WTC11 (cell line): ENCODE measurements around the gene AEBP2.

Source experiments
- ATF6 ChIP-seq: sonication (generic); formaldehyde crosslinking; IDR thresholded peaks from 2 replicates; pipeline ENCODE4 v1.8.1; 2023; ENCODE audit warnings: mild to moderate bottlenecking, missing genetic modification reagents
- CTCF ChIP-seq: fragments of 200-600 bp; IDR thresholded peaks from 2 replicates; pipeline ENCODE4 v1.8.0; 2022; ENCODE audit warnings: antibody characterized with exemption
- E2F1 ChIP-seq: sonication (generic); formaldehyde crosslinking; IDR thresholded peaks from 2 replicates; pipeline ENCODE4 v1.8.0; 2022; ENCODE audit warnings: mild to moderate bottlenecking, missing genetic modification reagents
- E2F5 ChIP-seq: sonication (generic); formaldehyde crosslinking; IDR thresholded peaks from 2 replicates; pipeline ENCODE4 v1.8.1; 2022; ENCODE audit warnings: mild to moderate bottlenecking, moderate library complexity, missing genetic modification reagents
- MAX ChIP-seq: sonication (generic); formaldehyde crosslinking; IDR thresholded peaks from 2 replicates; pipeline ENCODE4 v1.8.0; 2022; ENCODE audit warnings: mild to moderate bottlenecking, missing genetic modification reagents
- PREB ChIP-seq: sonication (generic); formaldehyde crosslinking; IDR thresholded peaks from 2 replicates; pipeline ENCODE4 v1.8.1; 2022; ENCODE audit warnings: mild to moderate bottlenecking, missing genetic modification reagents, moderate library complexity, borderline replicate concordance
- TCF7 ChIP-seq: sonication (generic); formaldehyde crosslinking; IDR thresholded peaks from 2 replicates; pipeline ENCODE4 v1.8.0; 2022; ENCODE audit warnings: mild to moderate bottlenecking, low read depth, missing genetic modification reagents, moderate library complexity
- TEAD4 ChIP-seq: sonication (generic); formaldehyde crosslinking; IDR thresholded peaks from 2 replicates; pipeline ENCODE4 v1.8.0; 2022; ENCODE audit warnings: mild to moderate bottlenecking, missing genetic modification reagents
- ZSCAN18 ChIP-seq: fragments of 250-450 bp; sonication (Bioruptor Pico); IDR thresholded peaks from 2 replicates; pipeline ENCODE4 v2.1.2; 2022; ENCODE audit warnings: mild to moderate bottlenecking, moderate library complexity

- TF ChIP-seq TEAD4 (CRISPR knock-in tag) (no peak), MAX (CRISPR knock-in tag) (no peak), ATF6 (no peak), TCF7 (CRISPR knock-in tag) (no peak), ZSCAN18 (no peak), E2F5 (CRISPR knock-in tag) (no peak), PREB (CRISPR knock-in tag) (no peak), CTCF (no peak), E2F1 (CRISPR knock-in tag) (no peak)
Measured at GRCh38 chr12:19453961-19454360, 14.7 kb downstream of the AEBP2 start.
